OCI-LY7 (cell line): ENCODE measurements around the gene ARVCF. TPM values are rescaled to one million over a fixed set of nuclear protein-coding genes. Genes with fewer than 3 reads are reported as not detected.

Source experiments
- BruUV-seq: library from RNA; stranded (reverse); fragments of 400-500 nt; replicated peaks from 2 replicates; lab custom pipeline; 2021; lab: Mats Ljungman, UMichigan
- CTCF ChIA-PET: fragments of 300-600 bp; sonication (Branson Sonifier 250); formaldehyde crosslinking; loops from one replicate; lab custom pipeline; 2022; ENCODE audit warnings: antibody characterized with exemption; ENCODE audit not compliant: unreplicated experiment; lab: Charles Lee
- POLR2A ChIA-PET: fragments of 300-600 bp; sonication (Branson Sonifier 250); formaldehyde crosslinking; loops from one replicate; lab custom pipeline; 2022; ENCODE audit warnings: antibody characterized with exemption; lab: Charles Lee
- DNase-seq: peaks from one replicate; pipeline ENCODE4 v3.0.0-alpha.2; 2015; ENCODE audit warnings: low spot score
- H2AFZ ChIP-seq: fragments of 200-600 bp; sonication (generic), shearing (Covaris generic); 2 replicates; pipeline ENCODE4 v1.6.1; 2014; ENCODE audit warnings: mild to moderate bottlenecking, antibody characterized with exemption, low read length, moderate library complexity
- H3K27ac ChIP-seq: fragments of 200-600 bp; sonication (generic); 2 replicates; pipeline ENCODE4 v1.5.1; 2014; ENCODE audit warnings: mixed run types, low read depth, mild to moderate bottlenecking, moderate library complexity, low read length, inconsistent platforms; ENCODE audit not compliant: poor library complexity, severe bottlenecking
- H3K36me3 ChIP-seq: fragments of 200-600 bp; sonication (generic); 2 replicates; pipeline ENCODE4 v1.6.1; 2014; ENCODE audit warnings: mild to moderate bottlenecking, antibody characterized with exemption, low read length, moderate library complexity, mixed read lengths; ENCODE audit not compliant: insufficient read depth
- H3K4me1 ChIP-seq: fragments of 200-600 bp; sonication (generic); 2 replicates; pipeline ENCODE4 v1.5.1; 2014; ENCODE audit warnings: mild to moderate bottlenecking, low read length; ENCODE audit not compliant: insufficient read depth, poor library complexity, severe bottlenecking
- H3K4me2 ChIP-seq: fragments of 200-600 bp; sonication (generic); 2 replicates; pipeline ENCODE4 v1.6.1; 2014; ENCODE audit warnings: mild to moderate bottlenecking, low read length
- H3K4me3 ChIP-seq: fragments of 200-600 bp; sonication (generic); 2 replicates; pipeline ENCODE4 v1.5.1; 2014; ENCODE audit warnings: mild to moderate bottlenecking, low read depth, low read length; ENCODE audit not compliant: poor library complexity, severe bottlenecking
- H3K79me2 ChIP-seq: fragments of 200-600 bp; sonication (generic); 2 replicates; pipeline ENCODE4 v1.6.1; 2016; ENCODE audit warnings: low read depth, mild to moderate bottlenecking, low read length, moderate library complexity, mixed read lengths; ENCODE audit not compliant: insufficient read depth
- H3K9me2 ChIP-seq: fragments of 200-600 bp; sonication (generic); 2 replicates; pipeline ENCODE4 v1.6.1; 2016; ENCODE audit warnings: mild to moderate bottlenecking, low read length, mixed read lengths; ENCODE audit not compliant: insufficient read depth
- H3K9me3 ChIP-seq: fragments of 200-600 bp; sonication (generic); 2 replicates; pipeline ENCODE4 v1.6.1; 2014; ENCODE audit warnings: mild to moderate bottlenecking, mixed run types, low read length, mixed read lengths
- H4K20me1 ChIP-seq: fragments of 200-600 bp; sonication (generic); 2 replicates; pipeline ENCODE4 v1.6.1; 2014; ENCODE audit warnings: mild to moderate bottlenecking, antibody characterized with exemption, low read length, moderate library complexity, mixed read lengths; ENCODE audit not compliant: insufficient read depth
- CTCF ChIP-seq: fragments of 200-600 bp; sonication (generic); conservative IDR thresholded peaks from 2 replicates; pipeline ENCODE4 v1.5.1; 2014; ENCODE audit warnings: mild to moderate bottlenecking, antibody characterized with exemption, low read length, moderate library complexity, mixed read lengths
- EZH2phosphoT487 ChIP-seq: fragments of 200-600 bp; sonication (generic); IDR thresholded peaks from 2 replicates; pipeline ENCODE4 v1.6.1; 2018; ENCODE audit warnings: low read depth, borderline replicate concordance, mild to moderate bottlenecking, mixed run types, antibody characterized with exemption, low read length, moderate library complexity, mixed read lengths
- intact Hi-C: fragments of 100-400 bp; cut with micrococcal nuclease; formaldehyde crosslinking; loops from one replicate; pipeline ENCODE4 v1.10.0; 2022; ENCODE audit not compliant: unreplicated experiment
- total RNA-seq, 2 experiments: library from RNA; depleted of rRNA in 1 of 2; stranded (reverse); fragments of >200 nt in 1 of 2; shearing (Covaris generic) in 1 of 2; gene quantifications; 2 replicates each; pipeline ENCODE4 v1.2.3, GENCODE V29; 2014 to 2022

ARVCF gene
- total RNA-seq, 2 experiments from 2014 or later = 2.9 to 3.8 TPM

GRCh38 chr22:20033045-20033706 lies 16.6 kb upstream of the ARVCF start:
- POLR2A ChIA-PET = interaction anchor here (0.9 to 1.2 kb wide), 2 partner anchors 12 to 57 kb away, joined by 3 to 4 read pairs; partner anchors contain the start of gene TANGO2
- intact Hi-C loops = no loop called here

GRCh38 chr22:20032407-20032991 lies 15.9 kb upstream of the ARVCF start:
- intact Hi-C loops = no loop called here
- POLR2A ChIA-PET = no interaction called here
- CTCF ChIA-PET = no interaction called here
- H4K20me1 ChIP-seq = no peaks in the 10 kb centered on the region
- H3K4me1 ChIP-seq = peaks cover 47% of the 10 kb centered on the region
- H3K9me2 ChIP-seq = no peaks in the 10 kb centered on the region
- no peak overlapping the region for H3K4me3 ChIP-seq
- BruUV-seq = no TSS peak
- peak overlapping the region; percentile 51; the same call in 1 of the 2 replicates for H3K4me2 ChIP-seq
- no peak for DNase-seq
- TF ChIP-seq CTCF (no peak), EZH2phosphoT487 (no peak)
- H3K9me3 ChIP-seq = peaks cover 11% of the 10 kb centered on the region
- no peak overlapping the region for H2AFZ ChIP-seq
- peak overlapping the region; percentile 90 for H3K27ac ChIP-seq
- peaks cover 30% of the 10 kb centered on the region for H3K36me3 ChIP-seq
- H3K79me2 ChIP-seq = no peaks in the 10 kb centered on the region

More at GRCh38 chr22:20033045-20033706, 16.6 kb upstream of the ARVCF start:
- H3K36me3 ChIP-seq = peaks cover 31% of the 10 kb centered on the region
- H3K9me3 ChIP-seq = peaks cover 11% of the 10 kb centered on the region
- no peak overlapping the region for H3K4me3 ChIP-seq
- H3K4me2 ChIP-seq = peak overlapping the region; percentile 52
- peaks cover 47% of the 10 kb centered on the region for H3K4me1 ChIP-seq
- CTCF ChIA-PET = no interaction called here
- no peaks in the 10 kb centered on the region for H3K9me2 ChIP-seq
- H2AFZ ChIP-seq = no peak overlapping the region
- peak overlapping the region; percentile 90 for H3K27ac ChIP-seq
- TF ChIP-seq CTCF (no peak), EZH2phosphoT487 (no peak)
- H4K20me1 ChIP-seq = no peaks in the 10 kb centered on the region
- no peaks in the 10 kb centered on the region for H3K79me2 ChIP-seq
- DNase-seq = no peak
- BruUV-seq = no TSS peak
